PC-9 (cell line): ENCODE results near the gene TNIK. TPM values are rescaled to one million over a fixed set of nuclear protein-coding genes. Genes with fewer than 3 reads are reported as not detected.
A peak's percentile ranks its signal among the peaks of the same experiment; 100 is the strongest.

ENCODE experiments used
- BruUV-seq: library from RNA; stranded (reverse); fragments of 400-500 nt; replicated peaks from 2 replicates; lab custom pipeline; 2021; lab: Mats Ljungman, UMichigan
- CTCF ChIA-PET: fragments of 300-600 bp; sonication (Branson Sonifier 250); formaldehyde crosslinking; loops from one replicate; lab custom pipeline; 2022; ENCODE audit warnings: antibody characterized with exemption; lab: Charles Lee
- POLR2A ChIA-PET: fragments of 300-600 bp; sonication (Branson Sonifier 250); formaldehyde crosslinking; loops from one replicate; lab custom pipeline; 2022; ENCODE audit warnings: antibody characterized with exemption; ENCODE audit not compliant: unreplicated experiment; lab: Charles Lee
- DNase-seq, 2 experiments: peaks; one replicate each; pipeline versions ENCODE4 v3.0.0 to v3.0.0-alpha.2; 2015 to 2022; ENCODE audit warnings: mixed read lengths in 1 of 2
- H2AFZ ChIP-seq: fragments of 200-600 bp; sonication (generic); 2 replicates; pipeline ENCODE4 v1.8.1; 2017; ENCODE audit warnings: antibody characterized with exemption
- H3F3A ChIP-seq: fragments of 200-600 bp; sonication (generic); 2 replicates; pipeline ENCODE4 v1.8.1; 2017; ENCODE audit warnings: antibody characterized with exemption, mild to moderate bottlenecking, low read depth; ENCODE audit not compliant: insufficient read depth
- H3K27ac ChIP-seq: fragments of 200-600 bp; sonication (generic); 2 replicates; pipeline ENCODE4 v1.6.1; 2016; ENCODE audit warnings: mixed run types
- H3K27me3 ChIP-seq: fragments of 200-600 bp; sonication (generic); 2 replicates; pipeline ENCODE4 v1.6.1; 2016; ENCODE audit warnings: low read depth, mixed run types; ENCODE audit not compliant: insufficient read depth
- H3K36me3 ChIP-seq: fragments of 200-600 bp; sonication (generic); 2 replicates; pipeline ENCODE4 v1.6.1; 2016; ENCODE audit warnings: low read depth, mixed run types
- H3K4me1 ChIP-seq: fragments of 200-600 bp; sonication (generic); replicated peaks from 2 replicates; pipeline ENCODE4 v1.6.1; 2016; ENCODE audit warnings: mixed run types; ENCODE audit not compliant: insufficient read depth
- H3K4me2 ChIP-seq: fragments of 200-600 bp; sonication (generic); 2 replicates; pipeline ENCODE4 v1.6.1; 2017; ENCODE audit warnings: mixed run types
- H3K4me3 ChIP-seq: fragments of 200-600 bp; sonication (generic); 2 replicates; pipeline ENCODE4 v1.6.1; 2016; ENCODE audit warnings: mixed run types
- H3K79me2 ChIP-seq: fragments of 200-600 bp; sonication (generic); 2 replicates; pipeline ENCODE4 v1.6.1; 2017; ENCODE audit warnings: low read depth, mixed run types
- H3K9me2 ChIP-seq: fragments of 200-600 bp; sonication (generic); 2 replicates; pipeline ENCODE4 v1.8.1; 2017; ENCODE audit warnings: mild to moderate bottlenecking; ENCODE audit not compliant: insufficient read depth
- H3K9me3 ChIP-seq: fragments of 200-600 bp; sonication (generic); 2 replicates; pipeline ENCODE4 v1.8.1; 2016; ENCODE audit warnings: low read depth; ENCODE audit not compliant: insufficient read depth
- H4K20me1 ChIP-seq: fragments of 200-600 bp; sonication (generic); 2 replicates; pipeline ENCODE4 v1.8.1; 2017; ENCODE audit not compliant: insufficient read depth
- EZH2 ChIP-seq: fragments of 200-600 bp; sonication (generic); IDR thresholded peaks from 2 replicates; pipeline ENCODE4 v1.8.0; 2017; ENCODE audit warnings: antibody characterized with exemption, low read depth
- intact Hi-C: fragments of 100-400 bp; cut with micrococcal nuclease; formaldehyde crosslinking; loops from one replicate; pipeline ENCODE4 v1.10.0; 2022; ENCODE audit not compliant: unreplicated experiment
- total RNA-seq: library from RNA; stranded (reverse); gene quantifications from 2 replicates; pipeline ENCODE4 v1.2.3, GENCODE V29; 2021
- TF ChIP-seq, protein P1 (sequence below): fragments of 200-600 bp; sonication (generic); conservative IDR thresholded peaks from 2 replicates; pipeline ENCODE4 v1.6.1; 2017; ENCODE audit warnings: mixed run types, antibody characterized with exemption, mild to moderate bottlenecking, moderate library complexity

The TNIK gene
- total RNA-seq, 1 experiment from 2014 or later, result 30.7 TPM

GRCh38 chr3:171460725-171461524, 720 bp upstream of the TNIK start:
- peak overlapping the region; percentile 90 for H2AFZ ChIP-seq
- no peaks in the 10 kb centered on the region for H3K36me3 ChIP-seq
- TF ChIP-seq, protein P1, sequence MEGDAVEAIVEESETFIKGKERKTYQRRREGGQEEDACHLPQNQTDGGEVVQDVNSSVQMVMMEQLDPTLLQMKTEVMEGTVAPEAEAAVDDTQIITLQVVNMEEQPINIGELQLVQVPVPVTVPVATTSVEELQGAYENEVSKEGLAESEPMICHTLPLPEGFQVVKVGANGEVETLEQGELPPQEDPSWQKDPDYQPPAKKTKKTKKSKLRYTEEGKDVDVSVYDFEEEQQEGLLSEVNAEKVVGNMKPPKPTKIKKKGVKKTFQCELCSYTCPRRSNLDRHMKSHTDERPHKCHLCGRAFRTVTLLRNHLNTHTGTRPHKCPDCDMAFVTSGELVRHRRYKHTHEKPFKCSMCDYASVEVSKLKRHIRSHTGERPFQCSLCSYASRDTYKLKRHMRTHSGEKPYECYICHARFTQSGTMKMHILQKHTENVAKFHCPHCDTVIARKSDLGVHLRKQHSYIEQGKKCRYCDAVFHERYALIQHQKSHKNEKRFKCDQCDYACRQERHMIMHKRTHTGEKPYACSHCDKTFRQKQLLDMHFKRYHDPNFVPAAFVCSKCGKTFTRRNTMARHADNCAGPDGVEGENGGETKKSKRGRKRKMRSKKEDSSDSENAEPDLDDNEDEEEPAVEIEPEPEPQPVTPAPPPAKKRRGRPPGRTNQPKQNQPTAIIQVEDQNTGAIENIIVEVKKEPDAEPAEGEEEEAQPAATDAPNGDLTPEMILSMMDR, result peak; percentile 27
- TF ChIP-seq EZH2, result no peak
- no peaks in the 10 kb centered on the region for H3K27me3 ChIP-seq
- DNase-seq, result peak; percentile 66 to 84
- H3K27ac ChIP-seq, result peak overlapping the region; percentile 50
- H4K20me1 ChIP-seq, result no peaks in the 10 kb centered on the region
- peaks cover 40% of the 10 kb centered on the region for H3K4me1 ChIP-seq
- H3K4me3 ChIP-seq, result peak overlapping the region; percentile 69
- peak overlapping the region; percentile 82 for H3K4me2 ChIP-seq
- peaks cover 23% of the 10 kb centered on the region; the same call in 1 of the 2 replicates for H3F3A ChIP-seq
- intact Hi-C loops, result loop anchor here (1.0 to 10.0 kb wide), 7 partner anchors 106 to 496 kb away; no protein-coding TSS in a partner anchor
- CTCF ChIA-PET, result interaction anchor here (0.7 to 0.8 kb wide), 5 partner anchors 15 to 1239 kb away, joined by 3 to 18 read pairs (median 5); partner anchors contain the start of gene PRKCI
- peaks cover 55% of the 10 kb centered on the region for H3K79me2 ChIP-seq
- no peaks in the 10 kb centered on the region for H3K9me2 ChIP-seq
- H3K9me3 ChIP-seq, result no peaks in the 10 kb centered on the region
- POLR2A ChIA-PET, result interaction anchor here (0.7 kb wide), 1 partner anchor 1239 kb away, joined by 6 read pairs; the partner anchor contains the start of gene PRKCI
- BruUV-seq, result TSS peak; percentile 90

- H3K27ac ChIP-seq, result peak overlapping the region; percentile 44
- peak overlapping the region; percentile 90 for H2AFZ ChIP-seq
- BruUV-seq, result no TSS peak
- no peaks in the 10 kb centered on the region for H3K9me2 ChIP-seq
- DNase-seq, result peak; percentile 54 to 56
- CTCF ChIA-PET, result interaction anchor here (0.6 kb wide), 2 partner anchors 32 to 415 kb away, joined by 3 to 14 read pairs; no protein-coding TSS in a partner anchor
- H3K4me3 ChIP-seq, result peak overlapping the region; percentile 69
- peaks cover 23% of the 10 kb centered on the region; the same call in 1 of the 2 replicates for H3F3A ChIP-seq
- no peaks in the 10 kb centered on the region; the same call in 1 of the 2 replicates for H3K36me3 ChIP-seq
- H3K79me2 ChIP-seq, result peaks cover 71% of the 10 kb centered on the region
- H4K20me1 ChIP-seq, result no peaks in the 10 kb centered on the region
- no peaks in the 10 kb centered on the region for H3K27me3 ChIP-seq
- TF ChIP-seq, protein P1, result no peak
- no peak for TF ChIP-seq EZH2
- peaks cover 46% of the 10 kb centered on the region for H3K4me1 ChIP-seq
- no peaks in the 10 kb centered on the region for H3K9me3 ChIP-seq
- POLR2A ChIA-PET, result interaction anchor here (0.5 to 0.8 kb wide), 6 partner anchors 12 to 770 kb away, joined by 4 to 14 read pairs (median 6); no protein-coding TSS in a partner anchor
- peak overlapping the region; percentile 82 for H3K4me2 ChIP-seq
- intact Hi-C loops, result loop anchor here (5.0 kb wide), 1 partner anchor 1293 kb away; the partner anchor contains the start of gene ECT2
Measured at GRCh38 chr3:171459137-171459941, 866 bp downstream of the TNIK start.

DNA sequence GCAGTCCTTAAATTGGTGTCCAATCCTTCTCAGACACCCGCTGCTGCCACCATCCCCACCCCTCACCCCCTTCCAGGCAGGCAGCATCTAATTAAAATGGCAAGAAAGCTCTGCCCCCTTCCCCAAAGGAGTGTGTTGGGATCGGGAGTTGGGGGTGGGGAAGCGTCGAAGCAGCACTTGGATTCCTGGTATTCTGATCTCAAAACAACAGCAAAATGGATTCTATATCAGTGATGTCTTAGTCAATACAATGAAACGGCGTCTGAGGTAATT, 1.4 kb downstream of the TNIK start:
- Histone ChIP-seq H3F3A (peaks cover 23% of the 10 kb centered on the region; the same call in 1 of the 2 replicates), H3K4me2 (peak overlapping the region; percentile 82), H4K20me1 (no peaks in the 10 kb centered on the region), H3K27me3 (no peaks in the 10 kb centered on the region), H3K27ac (peak overlapping the region; percentile 44), H3K79me2 (peaks cover 76% of the 10 kb centered on the region), H3K9me3 (no peaks in the 10 kb centered on the region), H3K36me3 (no peaks in the 10 kb centered on the region; the same call in 1 of the 2 replicates), H2AFZ (peak overlapping the region; percentile 90), H3K4me3 (peak overlapping the region; percentile 69), H3K9me2 (no peaks in the 10 kb centered on the region), H3K4me1 (peaks cover 46% of the 10 kb centered on the region)
- TSS peak; percentile 43 for BruUV-seq
- intact Hi-C loops, result loop anchor here (5.0 kb wide), 1 partner anchor 1294 kb away; the partner anchor contains the start of gene ECT2
- TF ChIP-seq EZH2, result no peak
- TF ChIP-seq, protein P1, result no peak
- CTCF ChIA-PET, result interaction anchor here (0.6 kb wide), 1 partner anchor 416 kb away, joined by 14 read pairs; no protein-coding TSS in a partner anchor
- POLR2A ChIA-PET, result interaction anchor here (0.6 to 0.8 kb wide), 2 partner anchors 29 to 254 kb away, joined by 5 to 14 read pairs; no protein-coding TSS in a partner anchor
- DNase-seq, result no peak
